NCI-H774 (cell line): ENCODE data around the gene SLC25A36.
"Not testable (repeated sequence)": the region's sequence is repeated elsewhere in the genome, so short reads cannot be mapped to it uniquely, and the experiment has no call there.

Source experiments
- DNase-seq: peaks from one replicate; lab custom pipeline; 2025; lab: John Stamatoyannopoulos, UW

The SLC25A36 gene

DNA sequence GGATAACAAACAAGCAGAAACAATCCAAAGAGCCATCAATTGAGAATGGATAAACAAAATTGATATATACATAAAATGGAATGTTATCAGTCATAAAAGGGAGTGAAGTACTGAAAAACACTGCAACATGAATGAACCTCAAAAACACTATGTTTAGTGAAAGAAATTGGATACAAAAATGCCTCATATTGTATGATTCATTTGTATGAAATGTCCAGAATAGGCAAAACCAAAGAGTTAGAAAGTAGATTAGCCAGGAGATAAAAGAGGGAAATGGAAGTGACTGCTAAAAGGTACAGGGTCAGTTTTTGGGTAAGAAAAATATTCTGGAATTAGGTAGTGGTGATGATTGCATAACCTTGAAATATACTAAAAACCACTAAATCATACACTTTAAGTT is 9.8 kb upstream of the SLC25A36 start:
- DNase-seq, result no peak

DNA sequence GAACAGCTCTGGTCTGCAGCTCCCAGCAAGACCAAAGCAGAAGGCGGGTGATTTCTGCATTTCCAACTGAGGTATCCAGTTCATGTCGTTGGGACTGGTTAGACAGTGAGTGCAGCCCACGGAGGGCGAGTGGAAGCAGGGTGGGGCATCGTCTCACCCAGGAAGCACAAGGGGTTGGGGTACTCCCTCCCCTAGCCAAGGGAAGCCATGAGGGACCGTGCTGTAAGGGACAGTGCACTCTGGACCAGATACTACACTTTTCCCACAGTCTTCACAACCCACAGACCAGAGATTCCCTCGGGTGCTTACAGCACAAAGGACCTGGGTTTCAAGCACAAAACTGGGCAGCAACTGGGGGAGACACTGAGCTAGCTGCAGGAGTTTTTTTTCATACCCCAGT is 8.5 kb upstream of the SLC25A36 start:
- no peak for DNase-seq

DNA sequence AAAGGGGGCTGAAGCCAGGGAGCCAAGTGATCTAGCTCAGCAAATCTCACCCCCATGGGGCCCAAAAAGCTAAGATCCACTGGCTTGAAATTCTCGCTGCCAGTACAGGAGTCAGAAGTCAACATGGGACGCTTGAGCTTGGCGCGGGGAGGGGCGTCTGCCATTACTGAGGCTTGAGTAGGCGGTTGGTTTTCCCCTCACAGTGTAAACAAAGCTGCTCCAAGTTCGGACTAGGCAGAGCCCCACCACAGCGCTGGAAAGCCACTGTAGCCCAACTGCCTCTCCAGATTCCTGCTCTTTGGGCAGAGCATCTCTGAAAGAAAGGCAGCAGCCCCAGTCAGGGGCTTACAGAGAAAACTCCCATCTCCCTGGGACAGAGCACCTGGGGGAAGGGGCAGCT is 8.1 kb upstream of the SLC25A36 start:
- no peak for DNase-seq

DNA sequence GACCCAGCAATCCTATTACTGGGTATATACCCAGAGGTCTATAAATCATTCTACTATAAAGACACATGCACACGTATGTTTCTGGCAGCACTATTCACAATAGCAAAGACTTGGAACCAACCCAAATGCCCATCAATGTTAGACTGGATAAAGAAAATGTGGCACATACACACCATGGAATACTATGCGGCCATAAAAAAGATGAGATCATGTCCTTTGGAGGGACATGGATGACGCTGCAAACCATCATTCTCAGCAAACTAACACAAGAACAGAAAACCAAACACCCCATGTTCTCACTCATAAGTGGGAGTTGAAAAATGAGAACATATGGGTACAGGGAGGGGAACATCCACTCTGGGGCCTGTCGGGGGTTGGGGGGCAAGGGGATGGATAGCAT is 2.3 kb upstream of the SLC25A36 start:
- DNase-seq, result not testable (repeated sequence)

DNA sequence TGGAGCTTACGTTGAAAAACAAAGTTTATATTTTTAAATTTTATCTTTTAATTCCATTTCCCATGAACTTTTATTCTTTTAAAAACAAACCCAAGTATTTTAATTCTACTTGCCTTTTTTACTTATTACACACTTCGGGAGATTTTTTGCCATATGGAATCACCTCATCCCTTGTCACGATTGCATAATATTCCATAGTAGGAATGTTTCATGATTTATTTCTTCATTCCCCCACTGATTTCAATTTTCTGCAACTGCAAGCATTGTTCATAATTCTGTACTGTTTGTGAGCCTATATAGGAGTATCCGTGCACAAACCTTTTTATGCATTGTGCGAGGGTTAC is 574 bp upstream of the SLC25A36 start:
- no peak for DNase-seq

DNA sequence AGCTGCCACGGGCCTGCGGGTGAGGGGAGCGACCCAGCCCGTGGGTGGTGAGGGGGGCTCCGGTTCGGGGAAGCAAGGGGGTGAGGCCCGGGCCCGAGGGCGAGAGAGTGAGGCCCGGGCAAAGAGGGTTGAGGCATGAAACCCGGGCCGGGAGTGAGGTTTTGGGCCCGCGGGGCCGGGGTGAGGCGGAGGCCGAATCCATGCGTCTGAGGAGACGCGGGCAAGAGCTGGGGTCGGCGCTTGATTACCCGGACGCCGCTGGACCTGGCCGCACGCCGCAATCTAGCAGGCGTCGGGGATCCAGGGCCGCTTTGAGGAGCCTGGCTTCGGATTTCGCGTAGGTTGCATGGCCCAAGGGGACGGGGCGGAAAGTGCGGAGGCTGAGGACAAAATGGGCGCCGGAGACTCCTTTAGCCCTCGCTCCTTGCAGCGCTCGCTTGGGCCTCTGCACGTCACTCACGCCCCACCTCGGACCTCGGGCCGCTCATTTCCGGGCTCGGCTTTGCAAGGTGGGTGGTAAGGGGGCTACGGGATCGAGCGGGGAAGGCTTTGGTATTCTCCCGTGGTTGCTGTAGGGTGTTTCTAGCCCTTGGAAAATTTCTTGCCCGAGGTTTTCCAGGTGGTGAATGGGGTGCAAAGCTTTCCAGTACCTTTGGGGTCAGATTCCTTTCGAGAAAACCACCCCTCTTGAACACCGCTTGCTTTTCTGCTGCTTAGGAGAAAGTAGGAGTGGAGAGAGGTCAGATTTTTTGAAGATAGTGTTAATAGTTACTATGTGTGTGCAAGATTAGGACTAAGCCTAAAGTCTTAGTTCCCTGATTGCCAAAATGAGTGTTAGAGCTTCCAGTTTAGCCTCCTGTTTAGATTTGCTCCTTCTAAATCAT is 827 bp downstream of the SLC25A36 start:
- peak; percentile 48 for DNase-seq

DNA sequence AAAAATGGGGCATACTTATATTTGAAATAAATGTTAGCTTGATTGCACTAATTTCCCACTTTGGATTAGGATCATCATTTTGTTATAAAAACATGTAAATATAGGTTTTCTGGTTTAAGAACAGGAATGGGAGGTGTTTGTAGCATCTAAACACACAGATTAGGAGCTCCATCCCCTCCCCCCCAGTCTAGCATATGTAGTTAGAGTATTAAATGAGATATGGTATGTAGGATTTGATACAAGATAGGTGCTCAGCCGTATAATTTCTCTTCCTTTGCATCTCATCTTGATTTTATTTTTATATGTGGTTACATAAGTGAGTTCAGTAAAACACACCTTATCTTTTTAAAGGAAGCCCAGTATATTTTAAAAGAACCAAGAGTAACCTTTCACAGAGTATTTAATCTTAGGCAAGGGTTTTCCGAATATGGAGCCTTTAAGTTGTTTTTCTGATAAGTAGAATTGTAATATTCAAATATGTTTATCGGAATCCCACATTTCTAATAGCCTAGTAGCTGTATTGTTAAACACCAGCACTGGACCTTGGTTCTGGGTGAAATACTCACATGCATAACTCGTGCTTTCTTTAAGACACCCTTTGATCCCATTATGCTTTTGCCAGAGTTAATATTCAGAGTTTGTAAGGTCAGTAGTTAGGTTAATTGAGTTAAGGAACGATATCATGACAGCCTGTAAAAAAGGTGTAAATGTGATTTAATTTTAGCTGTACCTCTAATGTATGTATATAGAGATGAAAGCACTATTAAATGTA is 2.3 kb downstream of the SLC25A36 start:
- no peak for DNase-seq

DNA sequence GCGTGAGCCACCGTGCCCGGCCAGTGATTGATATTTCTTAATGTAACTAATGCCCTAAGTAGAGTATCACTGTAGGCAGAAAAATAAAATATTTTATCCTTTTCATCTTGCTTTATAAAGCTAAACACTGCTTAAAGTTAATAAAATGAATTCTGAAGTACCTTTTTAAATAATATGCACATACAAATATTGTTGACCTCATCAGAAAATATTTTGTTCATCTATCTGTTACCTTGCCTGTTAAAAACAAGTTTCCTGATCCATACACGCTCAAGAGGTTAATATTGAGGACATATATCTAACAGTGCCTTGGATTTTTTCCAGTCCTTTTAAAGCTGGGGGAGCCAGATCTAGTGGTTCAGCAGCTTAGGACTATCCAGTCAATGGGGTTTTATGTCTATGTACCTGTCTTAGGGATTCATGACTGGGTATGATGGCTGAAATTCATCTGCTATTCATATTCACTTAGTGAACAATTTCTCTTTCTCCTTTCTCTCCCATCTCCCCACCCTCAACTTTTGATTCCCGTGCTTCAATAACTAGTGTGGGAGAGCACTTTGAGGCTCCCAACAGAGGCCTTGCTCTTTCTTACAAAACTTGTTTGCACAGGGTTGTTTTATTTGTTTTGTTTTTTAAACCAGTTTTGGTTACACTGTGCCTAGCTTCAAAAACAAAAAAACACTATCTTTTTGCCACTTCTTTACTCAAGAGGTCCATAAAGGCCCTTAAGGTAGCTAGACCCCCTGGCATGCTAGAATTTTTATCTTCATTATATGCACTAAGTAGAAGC is 7.0 kb downstream of the SLC25A36 start:
- no peak for DNase-seq

DNA sequence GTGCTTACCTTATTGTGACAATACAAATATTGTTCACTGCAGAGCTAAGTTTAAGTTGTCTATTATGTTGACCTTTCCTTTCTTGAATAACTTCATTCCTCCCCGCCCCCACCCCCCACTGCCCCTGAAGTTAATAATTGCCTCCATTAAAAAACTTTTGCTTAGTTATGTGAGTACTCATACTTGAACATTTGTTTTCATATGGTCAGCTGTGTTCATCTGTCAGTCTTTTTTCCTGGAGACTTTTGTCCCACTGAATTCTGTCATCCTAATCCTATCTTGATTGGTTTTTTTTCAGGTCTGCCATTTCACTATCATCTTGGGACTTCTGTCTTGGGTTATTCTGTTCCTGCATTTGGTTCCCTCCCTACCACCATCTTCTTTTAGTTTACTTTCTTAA is 8.5 kb downstream of the SLC25A36 start:
- DNase-seq, result no peak

DNA sequence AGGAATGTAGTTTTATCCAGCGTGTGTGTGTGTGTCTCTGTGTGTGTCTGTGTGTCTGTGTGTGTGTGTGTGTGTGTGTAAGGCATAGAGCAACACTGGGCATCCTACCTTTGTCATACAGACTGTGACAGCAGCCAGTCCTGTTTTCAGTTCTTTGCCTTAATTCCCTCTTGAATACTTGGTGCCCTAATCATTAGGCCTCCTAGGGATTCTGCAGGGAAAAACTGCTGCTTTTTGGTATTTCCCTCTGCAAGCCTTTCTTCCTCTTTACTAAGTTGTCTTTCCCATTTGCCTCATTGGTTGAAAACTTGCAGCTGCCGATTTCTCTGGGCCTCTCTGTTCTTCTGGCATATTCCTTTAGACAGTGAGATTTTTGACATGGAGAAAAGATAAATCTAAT is 9.2 kb downstream of the SLC25A36 start:
- no peak for DNase-seq

DNA sequence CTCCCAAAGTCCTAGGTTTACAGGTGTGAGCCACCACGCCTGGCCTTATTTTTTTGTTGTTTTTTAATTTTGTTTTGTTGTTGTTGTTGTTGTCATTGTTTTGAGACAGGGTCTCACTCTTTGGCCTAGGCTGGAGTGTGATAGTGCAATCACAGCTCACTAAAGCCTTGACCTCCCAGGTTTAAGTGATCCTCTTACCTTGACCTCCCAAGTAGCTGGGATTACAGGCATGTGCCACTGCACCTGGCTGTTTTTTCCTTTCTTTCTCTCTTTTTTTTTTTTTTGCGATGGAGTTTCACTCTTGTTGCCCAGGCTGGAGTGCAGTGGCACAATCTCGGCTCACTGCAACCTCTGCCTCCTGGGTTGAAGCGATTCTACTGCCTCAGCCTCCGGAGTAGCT is 10.1 kb downstream of the SLC25A36 start:
- DNase-seq, result not testable (repeated sequence)

DNA sequence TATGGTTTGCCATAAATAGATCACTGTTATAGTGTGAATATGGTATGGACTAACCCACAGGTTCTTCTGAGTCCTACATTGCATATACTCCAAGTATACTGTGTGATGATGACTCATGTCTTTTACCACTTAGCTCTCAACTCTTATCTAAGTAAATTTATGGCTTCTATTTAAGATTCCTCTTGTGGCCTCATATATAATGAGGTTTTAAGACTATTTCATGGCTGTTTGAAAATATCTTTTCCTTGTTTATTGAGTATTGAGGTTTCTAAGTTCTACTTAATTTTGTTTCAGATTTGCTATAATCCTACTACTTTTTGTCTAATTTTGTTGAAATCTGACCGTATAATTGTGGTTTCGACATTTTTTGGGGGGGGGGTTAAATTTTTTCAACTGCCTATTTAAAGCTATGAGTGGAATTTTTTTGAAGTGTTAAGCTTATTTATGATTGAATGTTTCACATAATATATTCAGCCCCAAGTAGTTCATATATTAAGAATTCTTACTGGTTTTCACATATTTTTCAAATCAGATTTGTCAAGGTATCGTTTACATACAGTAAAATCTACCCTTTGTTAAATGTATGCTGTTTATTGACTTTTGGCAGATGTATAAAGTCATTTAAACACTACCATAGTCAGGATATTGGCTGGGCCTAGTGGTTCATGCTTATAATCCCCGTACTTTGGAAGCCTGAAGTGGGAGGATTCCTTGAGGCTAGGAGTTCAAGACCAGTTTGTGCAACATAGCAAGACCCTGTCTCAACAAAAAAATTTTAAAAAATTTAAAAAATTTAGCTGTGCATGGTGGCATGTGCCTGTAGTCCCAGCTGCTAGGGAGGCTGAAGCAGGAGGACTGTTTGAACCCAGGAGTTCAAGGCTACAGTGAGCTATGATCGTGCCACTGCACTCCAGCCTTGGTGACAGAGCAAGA is 11.7 kb downstream of the SLC25A36 start:
- DNase-seq, result no peak

DNA sequence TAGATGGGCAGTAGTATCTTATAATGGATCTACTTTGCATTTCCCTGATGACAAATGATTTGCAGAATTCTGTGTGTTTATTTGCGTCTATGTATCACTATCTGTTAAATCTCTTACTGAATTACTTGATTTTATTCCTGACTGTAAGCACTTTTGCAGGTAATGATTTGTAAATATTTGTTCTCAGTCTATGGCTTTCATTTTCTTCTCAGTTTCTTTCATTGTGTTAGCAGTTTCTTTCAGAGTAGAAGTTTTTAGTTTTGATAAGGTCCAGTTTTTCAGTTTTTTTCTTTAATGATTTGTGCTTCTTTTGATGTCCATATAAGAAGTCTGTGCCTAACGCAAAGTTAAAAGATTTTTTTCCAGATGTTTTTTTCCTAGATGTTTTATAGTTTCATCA is 12.9 kb downstream of the SLC25A36 start:
- no peak for DNase-seq

DNA sequence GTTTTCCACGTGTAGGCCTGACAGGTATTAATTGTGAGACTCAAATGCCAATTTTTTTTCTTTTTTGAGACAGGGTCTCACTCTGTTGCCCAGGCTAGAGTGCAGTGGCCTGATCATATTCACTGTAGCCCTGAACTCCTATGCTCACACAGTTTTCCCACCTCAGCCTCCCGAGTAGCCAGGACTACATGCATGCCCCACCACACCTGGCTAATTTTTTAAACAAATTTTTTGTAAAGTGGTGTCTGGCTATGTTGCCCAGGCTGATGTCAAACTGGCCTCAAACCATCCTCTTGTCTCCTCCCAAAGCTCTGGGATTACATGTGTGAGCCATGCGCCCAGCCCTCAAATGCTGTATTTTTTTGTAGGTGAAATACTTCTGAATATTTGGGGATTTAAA is 14.0 kb downstream of the SLC25A36 start:
- no peak for DNase-seq

DNA sequence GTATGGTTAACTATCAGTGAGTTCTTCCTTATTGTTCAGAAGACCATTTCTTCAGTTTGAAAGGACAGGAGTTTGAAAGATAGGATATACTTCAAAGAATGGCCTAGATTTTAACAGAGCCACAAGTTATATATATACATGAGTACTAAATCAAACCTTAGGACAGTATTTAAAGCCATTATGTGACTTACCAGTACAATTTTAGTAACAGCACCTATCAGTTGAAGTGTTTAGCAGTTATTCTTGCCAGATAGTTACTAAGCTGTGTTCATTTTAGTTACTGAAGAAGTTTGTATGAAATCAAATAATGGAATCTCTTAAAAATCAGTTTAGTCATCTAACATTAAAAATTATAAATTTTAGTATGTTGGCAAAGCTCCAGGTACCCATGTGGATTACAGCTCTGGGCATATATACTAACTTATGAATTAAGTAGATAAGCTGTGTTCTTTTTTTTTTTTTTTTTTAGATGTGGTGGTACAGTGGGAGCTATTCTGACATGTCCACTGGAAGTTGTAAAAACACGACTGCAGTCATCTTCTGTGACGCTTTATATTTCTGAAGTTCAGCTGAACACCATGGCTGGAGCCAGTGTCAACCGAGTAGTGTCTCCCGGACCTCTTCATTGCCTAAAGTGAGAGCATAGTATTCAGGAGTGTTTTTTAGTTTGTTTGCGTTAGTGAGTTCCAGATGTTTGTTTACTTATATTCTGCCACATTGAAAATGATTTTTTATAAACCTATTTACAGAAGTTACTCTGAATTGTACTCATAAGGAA is 14.6 kb downstream of the SLC25A36 start:
- DNase-seq, result no peak

DNA sequence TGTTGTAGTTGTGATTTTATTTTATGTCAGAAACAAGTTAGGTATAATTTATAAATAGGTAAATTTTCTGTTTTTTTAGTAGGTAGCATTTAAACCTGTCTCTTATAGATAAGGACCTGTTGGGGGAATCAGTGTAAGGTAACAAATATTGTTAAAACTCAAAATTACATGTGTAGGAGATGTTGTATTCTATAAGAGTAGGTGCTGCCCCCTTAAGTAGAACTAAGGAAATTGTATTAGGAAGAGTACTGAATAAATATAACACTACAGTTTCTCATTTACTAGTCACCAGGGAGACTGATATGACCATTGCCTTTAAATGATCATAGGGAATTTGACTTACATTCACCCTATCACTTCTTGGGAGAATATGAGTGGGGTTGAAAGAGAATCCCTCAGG is 31.2 kb downstream of the SLC25A36 start:
- DNase-seq, result no peak

DNA sequence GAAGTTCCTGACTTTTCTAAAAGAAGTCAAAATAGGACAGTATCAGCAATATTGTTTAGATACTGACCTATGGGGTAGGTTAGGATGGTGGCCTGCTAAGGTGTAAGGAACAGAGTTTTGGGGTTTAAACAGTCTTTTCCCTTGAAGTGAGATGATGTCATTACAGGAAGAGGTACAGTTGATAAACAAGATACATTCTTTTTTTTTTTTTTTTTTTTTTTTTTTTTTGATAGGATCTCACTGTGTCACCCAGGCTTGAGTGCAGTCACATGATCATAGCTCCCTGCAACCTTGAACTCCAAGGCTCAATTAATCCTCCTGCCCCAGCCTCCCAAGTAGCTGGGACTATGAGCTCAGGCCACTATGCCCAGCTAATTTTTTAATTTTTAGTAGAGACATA is 33.3 kb downstream of the SLC25A36 start:
- no peak for DNase-seq

DNA sequence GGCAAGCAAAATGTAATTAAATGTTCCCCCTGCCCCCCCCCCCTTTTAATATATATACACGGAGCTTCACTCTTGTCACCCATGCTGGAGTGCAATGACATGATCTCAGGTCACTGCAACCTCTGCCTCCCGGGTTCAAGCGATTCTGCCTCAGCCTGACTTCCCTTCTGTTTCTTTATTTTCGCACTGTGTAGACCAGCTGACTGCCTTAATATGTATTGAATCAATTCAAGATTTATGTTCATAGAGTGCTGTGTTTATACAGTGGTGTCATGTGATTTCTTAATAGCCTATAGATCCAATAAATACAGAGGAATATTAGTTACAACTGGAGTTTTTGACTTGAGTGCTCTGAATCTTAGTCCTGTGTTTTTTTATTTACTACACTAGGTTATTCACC is 39.0 kb downstream of the SLC25A36 start:
- no peak for DNase-seq

DNA sequence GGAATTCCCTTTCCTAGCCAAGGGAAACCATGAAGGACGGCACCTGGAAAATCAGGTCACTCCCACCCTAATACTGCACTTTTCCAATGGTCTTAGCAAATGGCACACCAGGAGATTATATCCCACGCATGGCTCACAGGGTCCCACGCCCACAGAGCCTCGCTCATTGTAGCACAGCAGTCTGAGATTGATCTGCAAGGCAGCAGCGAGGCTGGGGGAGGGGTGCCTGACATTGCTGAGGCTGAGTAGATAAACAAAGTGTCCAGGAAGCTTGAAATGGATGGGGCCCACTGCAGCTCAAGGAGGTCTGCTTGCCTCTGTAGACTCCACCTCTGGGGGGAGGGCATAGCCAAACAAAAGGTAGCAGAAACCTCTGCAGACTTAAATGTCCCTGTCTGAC is 46.2 kb downstream of the SLC25A36 start:
- DNase-seq, result not testable (repeated sequence)

DNA sequence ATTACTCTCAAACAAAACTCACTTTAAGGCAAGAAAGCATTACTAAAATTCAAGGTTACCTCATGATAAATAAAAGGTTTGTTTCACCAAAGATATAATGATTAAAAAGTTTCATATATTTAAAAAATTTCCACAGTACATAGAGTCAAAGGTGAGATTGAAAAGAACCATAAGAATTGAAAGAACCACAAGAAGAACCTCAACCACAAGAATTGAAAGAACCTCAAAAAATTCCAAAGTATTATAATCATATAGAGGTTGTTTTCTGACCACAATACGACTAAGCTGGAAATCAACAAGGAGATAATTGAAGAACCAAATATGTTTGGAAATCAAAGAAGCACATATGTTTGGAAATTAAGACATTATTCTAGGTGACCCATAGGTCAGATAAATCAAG is 52.7 kb downstream of the SLC25A36 start:
- no peak for DNase-seq

DNA sequence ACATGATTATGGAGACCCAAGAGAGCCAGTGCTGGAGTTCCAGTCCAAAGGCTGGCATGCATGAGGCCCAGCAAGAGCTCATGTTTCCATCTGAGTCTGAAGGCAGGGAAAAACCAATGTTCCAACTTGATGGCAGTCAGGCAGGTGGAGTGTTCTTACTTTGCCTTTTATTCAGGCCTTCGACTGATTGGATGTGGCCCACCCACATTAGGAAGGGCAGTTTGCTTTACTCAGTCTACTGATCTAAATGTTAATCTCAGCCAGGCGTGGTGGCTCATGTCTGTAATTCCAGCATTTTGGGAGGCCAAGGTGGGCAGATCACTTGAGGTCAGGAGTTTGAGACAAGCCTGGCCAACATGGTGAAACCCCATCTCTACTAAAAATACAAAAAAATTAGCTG is 53.2 kb downstream of the SLC25A36 start:
- not testable (repeated sequence) for DNase-seq
